Retinal pigment epithelial cell (primary cell): ENCODE data around the gene ARSI.

Experiments used
- DNase-seq: peaks from one replicate; pipeline ENCODE4 v3.0.0-alpha.2; 2010; ENCODE audit warnings: low read depth
- H3K4me3 ChIP-seq: 2 replicates; pipeline ENCODE4 v1.5.1; 2011; ENCODE audit warnings: mild to moderate bottlenecking, low read length, control low read depth, moderate library complexity
- CTCF ChIP-seq: conservative IDR thresholded peaks from 2 replicates; pipeline ENCODE4 v1.5.1; 2011; ENCODE audit warnings: low read depth, low read length, control low read depth, inconsistent platforms

ARSI gene

GRCh38 chr5:150278046-150278730 is 24.5 kb downstream of the ARSI start:
- no peak for DNase-seq
- no peak for TF ChIP-seq CTCF
- no peak overlapping the region for H3K4me3 ChIP-seq

- DNase-seq: no peak
- no peak overlapping the region for H3K4me3 ChIP-seq
- no peak for TF ChIP-seq CTCF
These were observed 25.7 kb downstream of the ARSI start for GRCh38 chr5:150277043-150277442.

- DNase-seq: no peak
- no peak for TF ChIP-seq CTCF
- no peak overlapping the region for H3K4me3 ChIP-seq
These were observed 27.9 kb downstream of the ARSI start for GRCh38 chr5:150274811-150275210.

- H3K4me3 ChIP-seq: no peak overlapping the region
- DNase-seq: no peak
- TF ChIP-seq CTCF: peak; percentile 67
These were observed 30.2 kb downstream of the ARSI start for GRCh38 chr5:150272531-150272930.

GRCh38 chr5:150271923-150272322 is 30.8 kb downstream of the ARSI start:
- DNase-seq: no peak
- H3K4me3 ChIP-seq: no peak overlapping the region
- no peak for TF ChIP-seq CTCF

- DNase-seq: no peak
- no peak for TF ChIP-seq CTCF
- H3K4me3 ChIP-seq: no peak overlapping the region
These were observed 31.4 kb downstream of the ARSI start for GRCh38 chr5:150271296-150271692.

GRCh38 chr5:150270541-150271295 is 32.0 kb downstream of the ARSI start:
- no peak overlapping the region for H3K4me3 ChIP-seq
- no peak for TF ChIP-seq CTCF
- DNase-seq: no peak
